ENCODE data around the gene IRF2.
A peak's percentile ranks its signal among the peaks of the same experiment; 100 is the strongest.

The IRF2 gene

GRCh38 chr4:184485279-184485678 is 10.9 kb upstream of the IRF2 start:
- ATAC-seq: peak; percentile 96
- TF ChIP-seq PPARA (CRISPR knock-in tag; IDR thresholded peaks at IDR 0.05; ENCODE audit: borderline replicate concordance) (no peak), ZFP30 (CRISPR knock-in tag; IDR thresholded peaks at IDR 0.05) (no peak), POU6F1 (CRISPR knock-in tag; IDR thresholded peaks at IDR 0.05; ENCODE audit: borderline replicate concordance, low read depth) (no peak), CSRNP3 (CRISPR knock-in tag; IDR thresholded peaks at IDR 0.05) (no peak), CSDC2 (CRISPR knock-in tag; IDR thresholded peaks at IDR 0.05) (no peak), PATZ1 (CRISPR knock-in tag; IDR thresholded peaks at IDR 0.05; ENCODE audit: borderline replicate concordance) (no peak), OSR1 (CRISPR knock-in tag; IDR thresholded peaks at IDR 0.05) (no peak), ZNF565 (CRISPR knock-in tag; conservative IDR thresholded peaks at IDR 0.05; ENCODE audit: low read depth) (no peak), TSHZ2 (CRISPR knock-in tag; IDR thresholded peaks at IDR 0.05) (no peak), ARNTL (CRISPR knock-in tag; IDR thresholded peaks at IDR 0.05; ENCODE audit: borderline replicate concordance, low read depth) (no peak), ZFP3 (CRISPR knock-in tag; IDR thresholded peaks at IDR 0.05) (no peak), BACH2 (CRISPR knock-in tag; IDR thresholded peaks at IDR 0.05; ENCODE audit: borderline replicate concordance) (no peak), ZC3H10 (CRISPR knock-in tag; IDR thresholded peaks at IDR 0.05) (no peak), RARB (CRISPR knock-in tag; IDR thresholded peaks at IDR 0.05) (no peak), ZNF8 (CRISPR knock-in tag; IDR thresholded peaks at IDR 0.05) (no peak), TCF4 (CRISPR knock-in tag; IDR thresholded peaks at IDR 0.05; ENCODE audit: borderline replicate concordance) (no peak), CREB5 (CRISPR knock-in tag; IDR thresholded peaks at IDR 0.05; ENCODE audit: low read depth) (no peak), ZNF70 (CRISPR knock-in tag; IDR thresholded peaks at IDR 0.05) (no peak)

- no peak for ATAC-seq
- TF ChIP-seq ZFP30 (CRISPR knock-in tag; IDR thresholded peaks at IDR 0.05) (no peak), ZNF70 (CRISPR knock-in tag; IDR thresholded peaks at IDR 0.05) (no peak), TSHZ2 (CRISPR knock-in tag; IDR thresholded peaks at IDR 0.05) (no peak), POU6F1 (CRISPR knock-in tag; IDR thresholded peaks at IDR 0.05; ENCODE audit: borderline replicate concordance, low read depth) (no peak), ESRRG (CRISPR knock-in tag; IDR thresholded peaks at IDR 0.05) (no peak), TCF4 (CRISPR knock-in tag; IDR thresholded peaks at IDR 0.05; ENCODE audit: borderline replicate concordance) (no peak), CSDC2 (CRISPR knock-in tag; IDR thresholded peaks at IDR 0.05) (no peak), ISL1 (CRISPR knock-in tag; IDR thresholded peaks at IDR 0.05) (no peak), ZFP3 (CRISPR knock-in tag; IDR thresholded peaks at IDR 0.05) (no peak), GLIS3 (CRISPR knock-in tag; IDR thresholded peaks at IDR 0.05) (no peak), ZNF8 (CRISPR knock-in tag; IDR thresholded peaks at IDR 0.05) (no peak), ARNTL (CRISPR knock-in tag; IDR thresholded peaks at IDR 0.05; ENCODE audit: borderline replicate concordance, low read depth) (no peak), CSRNP3 (CRISPR knock-in tag; IDR thresholded peaks at IDR 0.05) (no peak), CREB5 (CRISPR knock-in tag; IDR thresholded peaks at IDR 0.05; ENCODE audit: low read depth) (no peak), BACH2 (CRISPR knock-in tag; IDR thresholded peaks at IDR 0.05; ENCODE audit: borderline replicate concordance) (no peak), OSR1 (CRISPR knock-in tag; IDR thresholded peaks at IDR 0.05) (no peak)
Observed at GRCh38 chr4:184481544-184481943, 7.2 kb upstream of the IRF2 start.
